HG02852 (cell line): ENCODE data around the gene NEIL1.
"Not testable (repeated sequence)": the region's sequence is repeated elsewhere in the genome, so short reads cannot be mapped to it uniquely, and the experiment has no call there.

ENCODE experiments used
- ATAC-seq: cut with Tn5 transposase; IDR thresholded peaks from one replicate; pipeline ENCODE4 v1.9.1; 2021; ENCODE audit warnings: mild to moderate bottlenecking, moderate library complexity; ENCODE audit not compliant: unreplicated experiment

NEIL1 gene

GRCh38 chr15:75332093-75332492, 14.7 kb upstream of the NEIL1 start:
- not testable (repeated sequence) for ATAC-seq

- ATAC-seq = not testable (repeated sequence)
These were observed 13.0 kb upstream of the NEIL1 start for GRCh38 chr15:75333654-75334419.

- no peak for ATAC-seq
These were observed 11.5 kb upstream of the NEIL1 start for GRCh38 chr15:75335313-75335704.

GRCh38 chr15:75335705-75336355, 11.0 kb upstream of the NEIL1 start, which contains the start of gene COMMD4:
COMMD4 (plus strand) TSS chr15:75336063; CDS start chr15:75336090, 27 bp downstream.
- ATAC-seq = peak; percentile 72

- no peak for ATAC-seq
These were observed 8.1 kb upstream of the NEIL1 start for GRCh38 chr15:75338661-75339240.

GRCh38 chr15:75339531-75340240, 7.2 kb upstream of the NEIL1 start:
- ATAC-seq = no peak

GRCh38 chr15:75342221-75342620, 4.6 kb upstream of the NEIL1 start:
- ATAC-seq = no peak

- ATAC-seq = not testable (repeated sequence)
These were observed 2.9 kb upstream of the NEIL1 start for GRCh38 chr15:75343953-75344352.

- no peak for ATAC-seq
These were observed 589 bp downstream of the NEIL1 start for GRCh38 chr15:75347222-75348033.

- ATAC-seq = no peak
These were observed 1.3 kb downstream of the NEIL1 start for GRCh38 chr15:75348034-75348561.

GRCh38 chr15:75348562-75349350, 1.9 kb downstream of the NEIL1 start:
- ATAC-seq = no peak

- ATAC-seq = not testable (repeated sequence)
These were observed 2.5 kb downstream of the NEIL1 start for GRCh38 chr15:75349351-75349669.

- no peak for ATAC-seq
These were observed 3.2 kb downstream of the NEIL1 start for GRCh38 chr15:75349851-75350588.

- ATAC-seq = no peak
These were observed 3.9 kb downstream of the NEIL1 start for GRCh38 chr15:75350601-75351361.

- ATAC-seq = no peak
These were observed 5.6 kb downstream of the NEIL1 start for GRCh38 chr15:75352186-75353080.

- no peak for ATAC-seq
These were observed 6.8 kb downstream of the NEIL1 start for GRCh38 chr15:75353604-75354003.

- no peak for ATAC-seq
These were observed 7.6 kb downstream of the NEIL1 start for GRCh38 chr15:75354454-75354853.
